Fibroblast of pulmonary artery (primary cell): ENCODE measurements around the gene MFNG.
A peak's percentile ranks its signal among the peaks of the same experiment; 100 is the strongest.

Source experiments
- DNase-seq: peaks from one replicate; pipeline ENCODE4 v3.0.0-alpha.2; 2010; ENCODE audit warnings: low read depth
- H3K4me3 ChIP-seq: replicated peaks from 2 replicates; pipeline ENCODE4 v1.5.1; 2011; ENCODE audit warnings: low read depth, mild to moderate bottlenecking, control low read depth, low read length, moderate library complexity
- CTCF ChIP-seq: IDR thresholded peaks from 2 replicates; pipeline ENCODE4 v1.5.1; 2011; ENCODE audit warnings: mild to moderate bottlenecking, control low read depth, low read length, inconsistent platforms; ENCODE audit errors: missing control alignments

Gene MFNG

GRCh38 chr22:37428649-37429586 is 57.3 kb downstream of the MFNG start:
- peak; percentile 55 for DNase-seq
- peak; percentile 77 for TF ChIP-seq CTCF
- no peak overlapping the region for H3K4me3 ChIP-seq

- no peak for TF ChIP-seq CTCF
- H3K4me3 ChIP-seq, result no peak overlapping the region
- no peak for DNase-seq
These were observed 58.2 kb downstream of the MFNG start for GRCh38 chr22:37427711-37428635.

- H3K4me3 ChIP-seq, result peak within 1 kb of the TSS; percentile 49
- DNase-seq, result no peak
- TF ChIP-seq CTCF, result no peak
These were observed 59.0 kb downstream of the MFNG start, which contains the start of gene ELFN2 for GRCh38 chr22:37427135-37427710. Gene ELFN2, minus strand, starts transcription at chr22:37427479. Its CDS starts 51,945 bp downstream, at chr22:37375534.

GRCh38 chr22:37426706-37427134 is 59.5 kb downstream of the MFNG start:
- H3K4me3 ChIP-seq, result peak overlapping the region; percentile 49
- DNase-seq, result no peak
- TF ChIP-seq CTCF, result no peak

- no peak overlapping the region for H3K4me3 ChIP-seq
- DNase-seq, result no peak
- no peak for TF ChIP-seq CTCF
These were observed 60.1 kb downstream of the MFNG start for GRCh38 chr22:37425800-37426705.

GRCh38 chr22:37425369-37425768 is 60.8 kb downstream of the MFNG start:
- no peak for DNase-seq
- no peak for TF ChIP-seq CTCF
- H3K4me3 ChIP-seq, result no peak overlapping the region
